IMR-90 (cell line): ENCODE data around the gene PPP1R10. TPM values are rescaled to one million over a fixed set of nuclear protein-coding genes. Genes with fewer than 3 reads are reported as not detected.

Source experiments
- ATAC-seq: fragments of 200-7000 bp; cut with Tn5 transposase; 2 replicates; pipeline ENCODE4 v1.9.1; 2020; ENCODE audit warnings: low read depth, mild to moderate bottlenecking, moderate library complexity
- BruUV-seq: library from RNA; stranded (reverse); fragments of 400-500 nt; replicated peaks from 2 replicates; lab custom pipeline; 2021; lab: Mats Ljungman, UMichigan
- CTCF ChIA-PET: fragments of 300-600 bp; formaldehyde crosslinking; extraction: SDS; loops from one replicate; lab custom pipeline; 2021; ENCODE audit warnings: antibody characterized with exemption; lab: Yijun Ruan, JAX
- POLR2A ChIA-PET: fragments of 300-600 bp; sonication (Branson Sonifier 250); formaldehyde crosslinking; loops from one replicate; lab custom pipeline; 2022; ENCODE audit warnings: antibody characterized with exemption; ENCODE audit not compliant: unreplicated experiment; lab: Charles Lee
- DNase-seq: peaks from one replicate; pipeline ENCODE4 v3.0.0; 2013
- H2AFZ ChIP-seq: replicated peaks from 2 replicates; pipeline ENCODE3; 2013; ENCODE audit warnings: low read length, mild to moderate bottlenecking; ENCODE audit not compliant: poor library complexity
- H2AK5ac ChIP-seq: 2 replicates; pipeline ENCODE4 v1.6.1; 2013; ENCODE audit warnings: low read depth, low read length, inconsistent platforms
- H2AK9ac ChIP-seq: replicated peaks from 2 replicates; pipeline ENCODE3; 2013; ENCODE audit warnings: mild to moderate bottlenecking, low read depth, low read length, moderate library complexity; ENCODE audit not compliant: poor library complexity
- H2BK120ac ChIP-seq: 2 replicates; pipeline ENCODE4 v1.6.1; 2013; ENCODE audit warnings: low read depth, low read length, inconsistent platforms
- H2BK15ac ChIP-seq: 3 replicates; pipeline ENCODE4 v1.6.1; 2013; ENCODE audit warnings: low read depth, low read length, inconsistent platforms
- H2BK20ac ChIP-seq: 2 replicates; pipeline ENCODE4 v1.6.1; 2013; ENCODE audit warnings: low read depth, mild to moderate bottlenecking, inconsistent platforms, low read length, moderate library complexity
- H2BK5ac ChIP-seq: 2 replicates; pipeline ENCODE4 v1.6.1; 2013; ENCODE audit warnings: mild to moderate bottlenecking, low read depth, low read length, inconsistent platforms; ENCODE audit not compliant: poor library complexity, severe bottlenecking
- H3K14ac ChIP-seq: replicated peaks from 2 replicates; pipeline ENCODE4 v1.6.1; 2013; ENCODE audit warnings: low read depth, low read length, inconsistent platforms
- H3K18ac ChIP-seq: 2 replicates; pipeline ENCODE4 v1.6.1; 2013; ENCODE audit warnings: low read depth, low read length, control low read depth
- H3K23ac ChIP-seq: 2 replicates; pipeline ENCODE4 v1.6.1; 2013; ENCODE audit warnings: low read depth, low read length, inconsistent platforms
- H3K27ac ChIP-seq: 2 replicates; pipeline ENCODE4 v1.5.1; 2013; ENCODE audit warnings: mild to moderate bottlenecking, control low read depth, low read length; ENCODE audit not compliant: insufficient read depth
- H3K27me3 ChIP-seq: 2 replicates; pipeline ENCODE4 v1.6.1; 2013; ENCODE audit warnings: low read length; ENCODE audit not compliant: control insufficient read depth, insufficient read depth
- H3K36me3 ChIP-seq: 2 replicates; pipeline ENCODE4 v1.6.1; 2013; ENCODE audit warnings: low read length, mixed read lengths; ENCODE audit not compliant: control insufficient read depth, insufficient read depth
- H3K4ac ChIP-seq: 2 replicates; pipeline ENCODE4 v1.6.1; 2013; ENCODE audit warnings: low read depth, low read length, inconsistent platforms
- H3K4me1 ChIP-seq: 2 replicates; pipeline ENCODE4 v1.6.1; 2013; ENCODE audit warnings: low read length, mixed read lengths; ENCODE audit not compliant: control insufficient read depth, insufficient read depth
- H3K4me2 ChIP-seq: 2 replicates; pipeline ENCODE4 v1.6.1; 2013; ENCODE audit warnings: low read depth, mild to moderate bottlenecking, control low read depth, low read length, moderate library complexity
- H3K4me3 ChIP-seq: 2 replicates; pipeline ENCODE4 v1.5.1; 2013; ENCODE audit warnings: low read depth, mild to moderate bottlenecking, control low read depth, low read length, moderate library complexity; ENCODE audit not compliant: insufficient read depth
- H3K56ac ChIP-seq: 2 replicates; pipeline ENCODE4 v1.6.1; 2013; ENCODE audit warnings: low read length, inconsistent platforms; ENCODE audit not compliant: insufficient read depth; ENCODE audit errors: extremely low read depth
- H3K79me1 ChIP-seq, 2 experiments: 2 replicates each; pipeline ENCODE4 v1.6.1; 2013; ENCODE audit warnings: low read length in 2 of 2, inconsistent platforms in 1 of 2, low read depth in 1 of 2
- H3K9ac ChIP-seq: 2 replicates; pipeline ENCODE4 v1.6.1; 2013; ENCODE audit warnings: low read depth, low read length, control low read depth
- H3K9me1 ChIP-seq: 2 replicates; pipeline ENCODE4 v1.6.1; 2013; ENCODE audit warnings: low read length, inconsistent platforms; ENCODE audit not compliant: insufficient read depth
- H3K9me3 ChIP-seq: 2 replicates; pipeline ENCODE4 v1.6.1; 2013; ENCODE audit warnings: low read length; ENCODE audit not compliant: control insufficient read depth, insufficient read depth
- H4K20me1 ChIP-seq: 2 replicates; pipeline ENCODE4 v1.6.1; 2013; ENCODE audit warnings: low read length, inconsistent platforms; ENCODE audit not compliant: insufficient read depth
- H4K5ac ChIP-seq: 2 replicates; pipeline ENCODE4 v1.6.1; 2013; ENCODE audit warnings: mild to moderate bottlenecking, low read depth, low read length, control low read depth
- H4K8ac ChIP-seq, 2 experiments: 2 replicates each; pipeline ENCODE4 v1.6.1; 2013; ENCODE audit warnings: low read depth in 2 of 2, low read length in 2 of 2, control low read depth in 1 of 2, inconsistent platforms in 1 of 2
- H4K91ac ChIP-seq: 2 replicates; pipeline ENCODE4 v1.6.1; 2013; ENCODE audit warnings: low read depth, low read length, inconsistent platforms; ENCODE audit not compliant: insufficient read depth
- CEBPB ChIP-seq: IDR thresholded peaks from 2 replicates; pipeline ENCODE4 v1.6.1; 2012; ENCODE audit warnings: low read depth, low read length, improper control_type of control experiment
- CHD1 ChIP-seq: IDR thresholded peaks from 2 replicates; pipeline ENCODE4 v1.6.1; 2012; ENCODE audit warnings: low read depth, low read length, improper control_type of control experiment
- FOS ChIP-seq: fragments of 150-350 bp; IDR thresholded peaks from 2 replicates; pipeline ENCODE4 v1.6.1; 2016; ENCODE audit warnings: low read depth, low read length
- MAFK ChIP-seq: IDR thresholded peaks from 2 replicates; pipeline ENCODE4 v1.6.1; 2012; ENCODE audit warnings: low read depth, low read length, improper control_type of control experiment
- MAZ ChIP-seq: IDR thresholded peaks from 2 replicates; pipeline ENCODE4 v1.6.1; 2012; ENCODE audit warnings: low read depth, mild to moderate bottlenecking, low read length, improper control_type of control experiment, moderate library complexity, borderline replicate concordance
- NFE2L2 ChIP-seq: fragments of 150-350 bp; IDR thresholded peaks from 2 replicates; pipeline ENCODE4 v1.6.1; 2016; ENCODE audit warnings: low read depth, mild to moderate bottlenecking, low read length
- RAD21 ChIP-seq: IDR thresholded peaks from 2 replicates; pipeline ENCODE4 v1.6.1; 2012; ENCODE audit warnings: low read length, improper control_type of control experiment
- RFX5 ChIP-seq: IDR thresholded peaks from 2 replicates; pipeline ENCODE4 v1.8.0; 2012; ENCODE audit warnings: low read depth, mild to moderate bottlenecking, low read length, moderate library complexity
- WGBS, 2 experiments: methylation state at CpG; one replicate each; pipeline versions ENCODE4 v1.1.5 to v1.1.7; 2013; ENCODE audit warnings: missing lambda C conversion rate in 2 of 2; ENCODE audit not compliant: insufficient read length in 1 of 2; ENCODE audit errors: extremely low coverage in 2 of 2; 5-methylcytosine and 5-hydroxymethylcytosine counted together
- dilution Hi-C: fragments of 300-500 bp; cut with HindIII; formaldehyde crosslinking; loops from one replicate; pipeline ENCODE4 v1.14.3; 2018; ENCODE audit warnings: low sequenced_read_pairs; ENCODE audit not compliant: unreplicated experiment
- in situ Hi-C: fragments of 300-500 bp; cut with MboI; formaldehyde crosslinking; loops from 3 replicates; pipeline ENCODE4 v1.14.3; 2019; ENCODE audit warnings: low sequenced_read_pairs, inconsistent platforms, mixed read lengths
- intact Hi-C: fragments of 100-400 bp; cut with micrococcal nuclease; formaldehyde crosslinking; loops from 2 replicates; pipeline ENCODE4 v1.10.0; 2022
- polyA plus RNA-seq, 3 experiments: library from polyadenylated mRNA; depleted of rRNA; stranded (reverse); fragments of >200 nt; gene quantifications; 2 replicates each; pipeline ENCODE4 v1.2.3, GENCODE V29; 2012; ENCODE audit warnings: low replicate concordance in 1 of 3
- total RNA-seq: library from RNA; depleted of rRNA; stranded (reverse); fragments of >200 nt; gene quantifications from 2 replicates; pipeline ENCODE4 v1.2.3, GENCODE V29; 2012
- TF ChIP-seq, protein P1 (sequence below): fragments of 150-350 bp; IDR thresholded peaks from 2 replicates; pipeline ENCODE4 v1.6.1; 2016; ENCODE audit warnings: low read depth, mild to moderate bottlenecking, low read length, moderate library complexity, borderline replicate concordance
- TF ChIP-seq, protein P2 (sequence below): fragments of 150-350 bp; IDR thresholded peaks from 2 replicates; pipeline ENCODE4 v1.6.1; 2017; ENCODE audit warnings: mild to moderate bottlenecking, antibody characterized with exemption, low read length, low read depth

Gene PPP1R10
- total and polyA plus RNA-seq, 2 of the 4 experiments (the other 2 are of a cell fraction), result 18.8 to 21.2 TPM

DNA sequence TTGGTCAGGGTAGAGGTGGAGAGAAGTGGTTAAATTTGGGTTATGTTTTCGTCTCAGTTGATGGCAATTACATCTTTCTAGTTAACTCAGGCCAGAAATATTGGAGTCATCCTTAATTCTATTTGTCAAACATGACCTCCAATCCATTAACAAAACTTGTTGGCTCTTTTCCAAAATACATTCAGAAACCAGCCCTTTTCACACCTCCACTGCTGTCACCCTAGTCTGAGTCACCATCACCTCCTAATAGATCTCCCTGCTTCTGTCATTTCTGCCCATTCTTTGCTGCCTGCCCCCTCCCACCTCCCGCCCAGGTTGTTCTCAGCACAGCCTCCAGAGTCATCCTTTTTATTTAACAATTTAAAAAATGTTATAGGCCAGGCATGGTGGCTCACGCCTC, 48.8 kb downstream of the PPP1R10 start:
- Histone ChIP-seq H3K79me1 (peaks cover 9 to 34% of the 10 kb centered on the region in 2 experiments), H3K4me1 (peaks cover 3% of the 10 kb centered on the region), H2AK5ac (no peak overlapping the region; the same call in 1 of the 2 replicates), H3K18ac (no peak overlapping the region), H2BK120ac (no peak overlapping the region), H3K9me1 (peaks cover 7% of the 10 kb centered on the region), H2BK5ac (no peak overlapping the region), H4K5ac (no peak overlapping the region), H2BK20ac (no peak overlapping the region), H4K8ac (no peak overlapping the region), H3K4ac (no peak overlapping the region), H2AFZ (no peak overlapping the region), H3K56ac (no peak overlapping the region), H3K9ac (no peak overlapping the region), H3K23ac (no peak overlapping the region), H3K4me2 (no peak overlapping the region), H3K14ac (no peak overlapping the region), H3K27me3 (no peaks in the 10 kb centered on the region), H4K91ac (no peak overlapping the region), H4K20me1 (peaks cover 21% of the 10 kb centered on the region), H2BK15ac (no peak overlapping the region), H3K36me3 (peaks cover 2% of the 10 kb centered on the region), H3K27ac (no peak overlapping the region), H2AK9ac (no peak overlapping the region), H3K4me3 (no peak overlapping the region), H3K9me3 (no peaks in the 10 kb centered on the region)
- dilution Hi-C loops, result no loop called here
- in situ Hi-C loops, result no loop called here
- DNase-seq (no peak), ATAC-seq (no peak)
- BruUV-seq, result no TSS peak
- POLR2A ChIA-PET, result no interaction called here
- intact Hi-C loops, result no loop called here
- no peak for TF ChIP-seq MAZ
- TF ChIP-seq FOS, result no peak
- TF ChIP-seq RFX5, result no peak
- no peak for TF ChIP-seq NFE2L2
- TF ChIP-seq, protein P1, sequence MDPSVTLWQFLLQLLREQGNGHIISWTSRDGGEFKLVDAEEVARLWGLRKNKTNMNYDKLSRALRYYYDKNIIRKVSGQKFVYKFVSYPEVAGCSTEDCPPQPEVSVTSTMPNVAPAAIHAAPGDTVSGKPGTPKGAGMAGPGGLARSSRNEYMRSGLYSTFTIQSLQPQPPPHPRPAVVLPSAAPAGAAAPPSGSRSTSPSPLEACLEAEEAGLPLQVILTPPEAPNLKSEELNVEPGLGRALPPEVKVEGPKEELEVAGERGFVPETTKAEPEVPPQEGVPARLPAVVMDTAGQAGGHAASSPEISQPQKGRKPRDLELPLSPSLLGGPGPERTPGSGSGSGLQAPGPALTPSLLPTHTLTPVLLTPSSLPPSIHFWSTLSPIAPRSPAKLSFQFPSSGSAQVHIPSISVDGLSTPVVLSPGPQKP, result no peak
- no peak for TF ChIP-seq MAFK
- TF ChIP-seq CHD1, result no peak
- TF ChIP-seq, protein P2, sequence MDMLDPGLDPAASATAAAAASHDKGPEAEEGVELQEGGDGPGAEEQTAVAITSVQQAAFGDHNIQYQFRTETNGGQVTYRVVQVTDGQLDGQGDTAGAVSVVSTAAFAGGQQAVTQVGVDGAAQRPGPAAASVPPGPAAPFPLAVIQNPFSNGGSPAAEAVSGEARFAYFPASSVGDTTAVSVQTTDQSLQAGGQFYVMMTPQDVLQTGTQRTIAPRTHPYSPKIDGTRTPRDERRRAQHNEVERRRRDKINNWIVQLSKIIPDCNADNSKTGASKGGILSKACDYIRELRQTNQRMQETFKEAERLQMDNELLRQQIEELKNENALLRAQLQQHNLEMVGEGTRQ, result no peak
- no peak for TF ChIP-seq RAD21
- no peak for TF ChIP-seq CEBPB
- CTCF ChIA-PET, result no interaction called here
- WGBS, 2 experiments, result 80% methylated on average over 1 of the region's 3 CpGs; no CpG with 5 or more reads in 1 of the 2 experiments
